Kidney epithelial cell (primary cell): Measurements from ENCODE around the gene ITGAX. TPM values are rescaled to one million over a fixed set of nuclear protein-coding genes. Genes with fewer than 3 reads are reported as not detected.
"Not testable (repeated sequence)": the region's sequence is repeated elsewhere in the genome, so short reads cannot be mapped to it uniquely, and the experiment has no call there.

ENCODE experiments used
- DNase-seq: peaks from one replicate; pipeline ENCODE4 v3.0.0-alpha.2; 2010; ENCODE audit warnings: low read depth
- H3K27me3 ChIP-seq: 2 replicates; pipeline ENCODE4 v1.6.0; 2011; ENCODE audit warnings: low read length; ENCODE audit not compliant: control insufficient read depth, insufficient read depth
- H3K36me3 ChIP-seq: 2 replicates; pipeline ENCODE4 v1.5.1; 2011; ENCODE audit warnings: low read length; ENCODE audit not compliant: control insufficient read depth, insufficient read depth
- H3K4me3 ChIP-seq: 2 replicates; pipeline ENCODE4 v1.5.1; 2011; ENCODE audit warnings: low read depth, mild to moderate bottlenecking, control low read depth, low read length
- total RNA-seq: library from RNA; depleted of rRNA; stranded (reverse); fragments of >200 nt; gene quantifications from 2 replicates; pipeline ENCODE4 v1.2.3, GENCODE V29; 2015
- TF ChIP-seq, protein P1 (sequence below): IDR thresholded peaks from 2 replicates; pipeline ENCODE4 v1.5.1; 2011; ENCODE audit warnings: mild to moderate bottlenecking, moderate library complexity, low read length, control low read depth, inconsistent platforms; ENCODE audit not compliant: insufficient read depth, poor library complexity, severe bottlenecking

ITGAX gene
- total RNA-seq = 0.04 and 0.14 TPM in 2 replicates

DNA sequence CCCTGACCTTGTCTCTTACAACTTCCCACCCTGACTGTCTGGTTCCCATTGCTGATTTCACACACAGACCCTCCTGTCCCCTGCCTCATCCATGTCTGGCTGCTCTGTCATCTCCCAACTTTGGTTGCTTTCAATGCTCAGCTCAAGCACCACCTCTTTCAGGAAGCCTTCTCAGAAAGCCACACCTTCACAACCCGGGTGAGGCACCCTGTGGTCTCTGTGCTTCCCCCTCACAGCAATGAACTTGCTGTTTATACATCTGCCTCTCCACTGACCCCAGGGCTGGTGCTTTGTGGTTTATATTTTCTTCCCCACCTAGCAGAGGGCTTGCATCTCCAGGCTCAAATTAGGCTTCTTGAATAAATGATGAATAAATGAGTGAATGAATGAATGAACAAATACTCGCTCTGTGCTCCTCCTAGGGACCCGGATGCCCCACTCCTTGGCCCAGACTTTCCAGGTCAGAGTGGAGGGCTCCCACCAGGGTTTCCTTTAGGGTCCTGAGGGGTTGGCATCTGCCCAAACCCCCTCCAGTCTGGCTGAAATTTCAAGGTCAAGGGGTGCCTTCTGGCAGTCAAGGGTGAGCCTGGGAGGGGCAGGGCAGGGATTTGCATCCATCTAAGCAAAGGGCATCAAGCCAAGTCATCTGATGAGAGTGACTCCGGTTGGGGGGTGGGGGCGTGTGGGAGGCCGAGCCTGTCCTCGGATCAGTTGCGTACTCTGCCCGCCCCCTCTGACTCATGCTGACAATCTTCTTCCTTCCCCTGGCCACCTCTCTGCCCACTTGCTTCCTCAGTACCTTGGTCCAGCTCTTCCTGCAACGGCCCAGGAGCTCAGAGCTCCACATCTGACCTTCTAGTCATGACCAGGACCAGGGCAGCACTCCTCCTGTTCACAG, at the start of gene ITGAX:
ITGAX (plus strand) TSS at position 783 of the 898 bp plus-strand sequence; CDS start at position 862, 79 bp downstream.
- TF ChIP-seq, protein P1, sequence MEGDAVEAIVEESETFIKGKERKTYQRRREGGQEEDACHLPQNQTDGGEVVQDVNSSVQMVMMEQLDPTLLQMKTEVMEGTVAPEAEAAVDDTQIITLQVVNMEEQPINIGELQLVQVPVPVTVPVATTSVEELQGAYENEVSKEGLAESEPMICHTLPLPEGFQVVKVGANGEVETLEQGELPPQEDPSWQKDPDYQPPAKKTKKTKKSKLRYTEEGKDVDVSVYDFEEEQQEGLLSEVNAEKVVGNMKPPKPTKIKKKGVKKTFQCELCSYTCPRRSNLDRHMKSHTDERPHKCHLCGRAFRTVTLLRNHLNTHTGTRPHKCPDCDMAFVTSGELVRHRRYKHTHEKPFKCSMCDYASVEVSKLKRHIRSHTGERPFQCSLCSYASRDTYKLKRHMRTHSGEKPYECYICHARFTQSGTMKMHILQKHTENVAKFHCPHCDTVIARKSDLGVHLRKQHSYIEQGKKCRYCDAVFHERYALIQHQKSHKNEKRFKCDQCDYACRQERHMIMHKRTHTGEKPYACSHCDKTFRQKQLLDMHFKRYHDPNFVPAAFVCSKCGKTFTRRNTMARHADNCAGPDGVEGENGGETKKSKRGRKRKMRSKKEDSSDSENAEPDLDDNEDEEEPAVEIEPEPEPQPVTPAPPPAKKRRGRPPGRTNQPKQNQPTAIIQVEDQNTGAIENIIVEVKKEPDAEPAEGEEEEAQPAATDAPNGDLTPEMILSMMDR = no peak
- DNase-seq = peak; percentile 18

DNA sequence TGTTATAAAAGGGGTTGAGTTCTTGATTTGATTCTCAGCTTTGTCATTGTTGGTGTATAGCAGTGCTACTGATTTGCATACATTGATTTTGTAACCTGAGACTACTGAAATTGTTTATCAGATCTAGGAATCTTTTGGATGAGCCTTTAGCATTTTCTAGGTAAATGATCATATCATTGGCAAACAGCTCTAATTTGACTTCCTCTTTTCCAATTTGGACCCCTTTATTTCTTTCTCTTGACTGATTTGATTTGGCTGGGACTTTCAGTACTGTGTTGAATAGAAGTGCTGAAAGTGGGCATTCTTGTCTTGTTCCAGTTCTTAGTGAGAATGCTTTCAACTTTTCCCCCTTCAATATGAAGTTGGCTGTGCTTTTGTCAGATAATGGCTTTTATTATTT, 49.8 kb upstream of the ITGAX start:
- TF ChIP-seq, protein P1 = no peak
- no peaks in the 10 kb centered on the region for H3K36me3 ChIP-seq
- no peak for DNase-seq
- no peak overlapping the region for H3K4me3 ChIP-seq
- no peaks in the 10 kb centered on the region for H3K27me3 ChIP-seq

More for the DNA sequence above, at the start of gene ITGAX:
- H3K27me3 ChIP-seq = peaks cover 2% of the 10 kb centered on the region
- H3K36me3 ChIP-seq = no peaks in the 10 kb centered on the region
- H3K4me3 ChIP-seq = no peak within 1 kb of the TSS

DNA sequence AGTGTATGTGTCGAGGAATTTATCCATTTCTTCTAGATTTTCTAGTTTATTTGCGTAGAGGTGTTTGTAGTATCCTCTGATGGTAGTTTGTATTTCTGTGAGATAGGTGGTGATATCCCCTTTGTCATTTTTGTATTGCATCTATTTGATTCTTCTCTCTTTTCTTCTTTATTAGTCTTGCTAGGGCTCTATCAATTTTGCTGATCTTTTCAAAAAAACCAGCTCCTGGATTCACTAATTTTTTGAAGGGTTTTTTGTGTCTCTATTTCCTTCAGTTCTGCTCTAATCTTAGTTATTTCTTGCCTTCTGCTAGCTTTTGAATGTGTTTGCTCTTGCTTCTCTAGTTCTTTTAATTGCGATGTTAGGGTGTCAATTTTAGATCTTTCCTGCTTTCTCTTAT, 46.6 kb upstream of the ITGAX start:
- DNase-seq, H3K4me3 ChIP-seq, H3K36me3 ChIP-seq, H3K27me3 ChIP-seq: not testable (repeated sequence)

DNA sequence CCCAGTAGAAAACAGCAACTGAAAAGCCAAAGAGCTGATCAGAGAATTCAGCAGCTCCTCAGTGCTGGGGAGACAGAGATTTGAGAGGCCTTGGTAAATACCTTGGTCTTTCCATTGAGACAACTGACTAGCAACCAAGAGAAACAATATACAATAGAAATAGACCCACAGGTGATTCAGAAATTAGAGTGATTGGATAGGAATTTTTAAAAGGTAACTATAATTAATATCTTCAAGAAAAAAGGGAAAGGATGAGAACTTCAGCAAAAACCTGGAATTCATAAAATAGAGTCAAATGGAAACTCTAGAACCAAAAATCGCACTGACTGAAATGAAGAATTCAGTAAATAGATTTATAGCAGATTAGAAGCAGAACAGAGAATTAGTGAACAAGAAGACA, 32.5 kb upstream of the ITGAX start:
- Histone ChIP-seq H3K4me3 (no peak overlapping the region), H3K27me3 (no peaks in the 10 kb centered on the region), H3K36me3 (no peaks in the 10 kb centered on the region)
- no peak for DNase-seq
- TF ChIP-seq, protein P1 = no peak

DNA sequence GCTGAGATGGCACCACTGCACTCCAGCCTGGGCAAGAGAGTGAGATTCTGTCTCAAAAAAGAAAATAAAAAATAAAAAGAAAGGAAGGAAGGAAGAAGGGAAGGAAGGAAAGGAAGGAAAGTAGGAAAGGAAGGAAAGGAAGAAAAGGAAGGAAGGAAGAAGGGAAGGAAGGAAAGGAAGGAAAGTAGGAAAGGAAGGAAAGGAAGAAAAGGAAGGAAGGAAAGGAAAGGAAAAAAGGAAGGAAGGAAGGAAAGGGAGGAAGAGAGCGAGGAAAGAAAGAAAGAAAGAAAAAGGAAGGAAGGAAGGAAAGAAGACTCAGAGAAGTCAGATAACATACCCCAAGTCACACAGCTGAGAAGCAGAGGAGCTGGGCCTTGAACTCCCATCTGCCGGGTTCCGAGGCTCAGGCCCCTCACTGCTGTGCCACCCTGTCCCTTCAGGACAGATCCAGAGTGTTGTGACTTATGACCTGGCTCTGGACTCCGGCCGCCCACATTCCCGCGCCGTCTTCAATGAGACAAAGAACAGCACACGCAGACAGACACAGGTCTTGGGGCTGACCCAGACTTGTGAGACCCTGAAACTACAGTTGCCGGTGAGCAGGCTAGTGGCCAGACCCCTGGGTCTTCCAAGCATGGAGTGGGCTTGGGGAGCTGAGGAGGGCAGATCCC, 30.9 kb upstream of the ITGAX start:
- no peaks in the 10 kb centered on the region for H3K36me3 ChIP-seq
- TF ChIP-seq, protein P1 = no peak
- no peaks in the 10 kb centered on the region for H3K27me3 ChIP-seq
- no peak for DNase-seq
- no peak overlapping the region for H3K4me3 ChIP-seq

DNA sequence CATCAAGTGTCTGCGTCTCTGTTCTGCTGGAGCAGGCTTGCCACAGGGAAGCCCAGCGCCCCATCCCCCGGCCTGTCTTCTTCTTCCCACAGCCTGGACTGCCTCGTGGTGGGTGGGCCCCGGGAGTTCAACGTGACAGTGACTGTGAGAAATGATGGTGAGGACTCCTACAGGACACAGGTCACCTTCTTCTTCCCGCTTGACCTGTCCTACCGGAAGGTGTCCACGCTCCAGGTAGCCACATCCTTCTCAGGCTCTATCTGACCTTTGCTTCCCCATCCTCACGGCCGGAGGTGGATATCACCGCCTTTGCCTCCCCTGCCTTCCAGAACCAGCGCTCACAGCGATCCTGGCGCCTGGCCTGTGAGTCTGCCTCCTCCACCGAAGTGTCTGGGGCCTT, 29.8 kb upstream of the ITGAX start:
- peaks cover 10% of the 10 kb centered on the region for H3K27me3 ChIP-seq
- DNase-seq = no peak
- TF ChIP-seq, protein P1 = no peak
- H3K36me3 ChIP-seq = no peaks in the 10 kb centered on the region
- no peak overlapping the region for H3K4me3 ChIP-seq
